ENCODE measurements around the gene TMOD4. TPM values are rescaled to one million over a fixed set of nuclear protein-coding genes. Genes with fewer than 3 reads are reported as not detected.

The TMOD4 gene
- total RNA-seq, 1 experiment from 2014 or later: not detected

DNA sequence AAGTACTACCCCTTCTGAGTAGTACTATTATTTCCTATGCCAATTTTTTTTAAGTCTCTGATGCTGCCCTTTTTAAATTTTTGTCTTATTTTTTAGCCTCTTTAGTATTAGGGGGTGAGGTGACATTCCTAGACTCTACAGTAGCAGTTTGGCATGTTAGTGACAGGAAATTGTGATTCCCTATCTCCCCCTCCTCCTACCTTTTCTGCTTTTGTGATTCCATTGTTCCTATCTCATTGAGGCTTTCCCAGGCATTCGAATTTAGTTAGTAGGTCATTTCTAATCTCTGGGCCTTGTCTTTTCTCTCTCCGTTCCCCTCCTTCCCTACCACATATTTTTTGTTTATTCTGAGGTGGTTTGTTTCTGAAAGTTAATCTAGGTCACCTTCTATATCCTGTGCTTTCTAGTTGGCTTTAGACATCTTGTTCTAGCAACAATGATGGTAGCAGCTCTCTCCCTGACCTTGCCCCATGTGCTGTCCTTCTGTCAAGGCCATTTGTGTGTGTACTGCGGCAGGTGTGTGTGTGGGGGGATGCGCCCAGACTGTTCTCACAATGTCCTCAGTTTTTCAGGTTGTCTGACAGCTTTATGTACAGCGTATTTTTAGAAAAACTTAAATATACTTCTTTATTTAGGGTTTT, 50.9 kb downstream of the TMOD4 start:
- Histone ChIP-seq H3K4me1 (replicated peaks; ENCODE audit: insufficient read depth) (no peaks in the 10 kb centered on the region), H3K4me3 (no peak overlapping the region), H3K9me2 (ENCODE audit: insufficient read depth) (no peaks in the 10 kb centered on the region), H2AFZ (no peak overlapping the region), H3K9me3 (ENCODE audit: insufficient read depth, low read depth) (no peaks in the 10 kb centered on the region), H4K20me1 (ENCODE audit: insufficient read depth) (no peaks in the 10 kb centered on the region; the same call in 1 of the 2 replicates), H3K27me3 (ENCODE audit: insufficient read depth, low read depth) (no peaks in the 10 kb centered on the region), H3K79me2 (ENCODE audit: low read depth) (no peaks in the 10 kb centered on the region), H3K27ac (no peak overlapping the region), H3F3A (ENCODE audit: insufficient read depth, low read depth) (peaks cover 7% of the 10 kb centered on the region; the same call in 1 of the 2 replicates), H3K4me2 (no peak overlapping the region), H3K36me3 (ENCODE audit: low read depth) (no peaks in the 10 kb centered on the region)
- BruUV-seq (replicated peaks): no TSS peak
- no peak for DNase-seq
- intact Hi-C loops (cut with micrococcal nuclease; ENCODE audit: unreplicated experiment): no loop called here
- POLR2A ChIA-PET (ENCODE audit: unreplicated experiment): no interaction called here
- CTCF ChIA-PET: no interaction called here
- TF ChIP-seq CTCF (conservative IDR thresholded peaks at IDR 0.05) (no peak), EZH2 (IDR thresholded peaks at IDR 0.05; ENCODE audit: low read depth) (no peak)

Other genes with a start within 250 kb of the TMOD4 start
- gene SETDB1, start 249.6 kb downstream of the TMOD4 start, total RNA-seq (2021): 45.6 and 51.1 TPM in 2 replicates
- gene CERS2, start 201.1 kb downstream of the TMOD4 start, total RNA-seq (2021): 113 TPM in 2 replicates
- 10.6 and 12.9 TPM in 2 replicates for gene ANXA9, start 193.7 kb downstream of the TMOD4 start, total RNA-seq (2021)
- gene MINDY1, start 169.1 kb downstream of the TMOD4 start, total RNA-seq (2021): 15.6 and 17.6 TPM in 2 replicates
- 26.6 and 30.7 TPM in 2 replicates for gene PRUNE1, start 167.5 kb downstream of the TMOD4 start, total RNA-seq (2021)
- gene BNIPL, start 139.4 kb downstream of the TMOD4 start, total RNA-seq (2021): 3.0 and 3.6 TPM in 2 replicates
- gene C1orf56, start 128.2 kb downstream of the TMOD4 start, total RNA-seq (2021): 1.8 and 2.3 TPM in 2 replicates
- gene CDC42SE1, start 116.4 kb downstream of the TMOD4 start, total RNA-seq (2021): 59.4 and 62.8 TPM in 2 replicates
- 15.0 and 23.3 TPM in 2 replicates for gene MLLT11, start 115.6 kb downstream of the TMOD4 start, total RNA-seq (2021)
- gene GABPB2, start 105.2 kb downstream of the TMOD4 start, total RNA-seq (2021): 6.4 and 6.6 TPM in 2 replicates
- gene SEMA6C, start 29.4 kb downstream of the TMOD4 start, total RNA-seq (2021): 5.6 and 6.1 TPM in 2 replicates
- not detected in 2 replicates for gene TNFAIP8L2, start 19.3 kb downstream of the TMOD4 start, total RNA-seq (2021)
- 7.6 and 12.8 TPM in 2 replicates for gene LYSMD1, start 10.1 kb downstream of the TMOD4 start, total RNA-seq (2021)
- 42.5 and 47.7 TPM in 2 replicates for gene SCNM1, start 9.8 kb downstream of the TMOD4 start, total RNA-seq (2021)
- 63.9 and 72.5 TPM in 2 replicates for gene VPS72, start 14.2 kb upstream of the TMOD4 start, total RNA-seq (2021)
- gene PIP5K1A, start 22.6 kb upstream of the TMOD4 start, total RNA-seq (2021): 69.7 and 76.4 TPM in 2 replicates
- 230 and 255 TPM in 2 replicates for gene PSMD4, start 78.8 kb upstream of the TMOD4 start, total RNA-seq (2021)
- 26.6 and 28.7 TPM in 2 replicates for gene ZNF687, start 106.3 kb upstream of the TMOD4 start, total RNA-seq (2021)
- 40.0 and 44.3 TPM in 2 replicates for gene PI4KB, start 151.4 kb upstream of the TMOD4 start, total RNA-seq (2021)
- gene RFX5, start 171.3 kb upstream of the TMOD4 start, total RNA-seq (2021): 73.6 and 75.7 TPM in 2 replicates
- 11.3 and 18.4 TPM in 2 replicates for gene SELENBP1, start 196.7 kb upstream of the TMOD4 start, total RNA-seq (2021)
- 334 and 345 TPM in 2 replicates for gene PSMB4, start 223.6 kb upstream of the TMOD4 start, total RNA-seq (2021)

All from PC-9 (cell line).